Superior temporal gyrus (tissue), 1 donor: ENCODE measurements around the gene XPA.

ENCODE experiments used
- DNase-seq: peaks from one replicate; pipeline ENCODE4 v3.0.0-alpha.2; 2016; ENCODE audit errors: extremely low spot score

XPA gene

DNA sequence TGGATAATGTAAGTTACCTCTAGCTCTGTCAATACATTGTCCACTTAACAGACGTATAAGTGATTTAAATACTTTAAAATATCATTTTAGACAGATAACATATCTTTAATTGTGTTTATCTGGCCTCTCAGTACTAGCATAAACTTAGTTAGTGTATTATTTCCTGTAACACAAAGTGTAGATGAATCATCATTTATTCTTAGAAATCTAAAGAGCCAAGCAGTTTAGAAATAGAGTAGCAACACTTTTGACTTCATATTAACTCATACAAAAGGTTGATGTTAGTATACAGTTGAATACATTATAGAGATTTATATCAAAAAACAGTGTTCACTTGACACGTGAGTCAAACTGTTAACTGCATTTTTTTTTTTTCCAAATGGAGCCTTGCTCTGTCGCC lies 45.5 kb downstream of the XPA start:
- no peak for DNase-seq

DNA sequence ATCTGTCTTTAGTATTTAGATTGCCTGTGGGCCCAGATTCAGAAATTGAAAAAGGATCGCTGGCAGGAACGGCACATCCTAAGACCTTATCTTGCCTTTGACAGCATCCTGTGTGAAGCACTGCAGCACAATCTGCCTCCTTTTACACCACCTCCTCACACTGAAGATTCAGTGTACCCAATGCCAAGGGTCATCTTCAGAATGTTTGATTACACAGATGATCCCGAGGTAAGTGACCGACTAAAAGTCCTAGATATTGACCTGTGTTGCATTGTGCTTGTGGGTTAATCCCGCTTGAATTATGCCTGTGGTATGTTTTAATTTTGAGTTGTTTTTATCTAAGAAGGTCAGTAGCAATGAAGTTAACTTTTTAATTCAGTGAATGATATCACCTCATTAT lies 49.1 kb downstream of the XPA start:
- no peak for DNase-seq

DNA sequence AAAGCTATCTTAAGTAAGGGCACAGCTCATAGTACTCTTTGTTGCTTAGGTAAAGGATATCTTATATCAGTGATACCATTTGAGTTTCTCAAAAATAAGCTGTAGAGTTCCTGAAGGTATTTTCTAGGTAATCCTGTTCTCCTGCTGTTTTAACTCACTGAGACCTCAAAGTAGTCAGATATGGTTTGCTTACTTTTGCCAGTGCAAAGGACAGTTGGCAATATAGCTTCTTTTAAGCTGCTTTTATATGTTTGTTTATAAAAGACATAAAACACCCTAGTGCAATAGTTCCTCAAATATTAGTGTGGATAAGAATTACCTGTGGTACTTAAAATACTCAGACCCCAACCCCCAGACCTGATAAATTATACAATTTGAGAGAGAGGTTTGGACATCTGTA lies 51.4 kb downstream of the XPA start:
- no peak for DNase-seq

DNA sequence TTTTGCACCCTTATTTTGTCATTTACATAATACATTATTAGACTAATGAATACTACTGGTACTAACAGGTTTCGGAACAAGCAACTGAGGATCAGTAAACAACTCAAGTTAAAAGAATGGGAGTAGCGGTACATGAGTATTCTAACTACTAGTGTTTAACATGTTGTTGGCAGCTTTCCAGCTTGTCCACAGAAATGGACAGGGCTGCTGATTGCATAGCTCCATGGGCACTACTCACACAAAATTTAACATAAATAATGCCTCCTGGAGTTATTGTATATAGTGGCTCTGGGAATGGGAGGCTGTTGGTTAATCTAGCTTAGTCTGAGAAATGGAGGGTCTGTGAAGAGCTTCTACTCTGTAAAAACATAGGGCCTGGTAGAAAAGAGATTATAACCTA lies 56.8 kb downstream of the XPA start:
- peak; percentile 43 for DNase-seq

DNA sequence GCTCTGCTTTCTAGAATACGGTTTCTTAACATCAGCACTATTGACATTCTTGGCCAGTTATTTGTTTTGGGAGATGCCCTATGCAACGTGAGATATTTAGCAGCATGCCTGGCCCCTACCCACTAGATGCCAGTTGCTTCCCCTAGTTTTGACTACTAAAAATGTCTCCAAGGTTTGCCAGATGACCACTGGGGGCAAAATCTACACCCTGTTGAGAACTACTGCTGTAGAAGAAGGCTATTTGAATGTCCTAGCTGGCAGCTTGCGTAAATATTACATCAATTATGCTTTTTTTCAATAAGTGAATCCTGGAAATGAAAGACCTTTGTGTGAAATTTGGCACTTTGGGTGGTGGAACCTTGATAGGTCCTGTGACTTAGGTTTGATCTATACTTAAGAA lies 58.5 kb downstream of the XPA start:
- DNase-seq, result no peak

DNA sequence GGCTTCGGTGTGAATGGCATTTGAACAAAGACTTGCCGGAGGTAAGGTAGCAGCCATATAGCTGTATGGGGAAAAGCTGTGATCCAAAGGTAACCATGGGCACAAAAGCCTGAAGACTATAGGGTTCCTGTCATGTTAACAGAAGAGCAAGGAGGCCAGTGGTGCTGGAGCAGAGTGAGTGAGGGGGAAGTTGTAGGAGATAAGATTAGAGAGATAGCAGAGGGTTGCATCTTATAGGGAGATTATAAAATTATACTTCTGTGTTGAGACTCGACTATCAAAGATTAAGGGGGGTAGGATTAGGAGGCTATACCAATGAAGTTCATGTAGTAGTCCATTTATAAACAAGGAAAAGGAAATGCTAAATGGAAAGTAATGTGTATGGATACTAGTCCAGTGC lies 60.2 kb downstream of the XPA start:
- DNase-seq, result no peak

DNA sequence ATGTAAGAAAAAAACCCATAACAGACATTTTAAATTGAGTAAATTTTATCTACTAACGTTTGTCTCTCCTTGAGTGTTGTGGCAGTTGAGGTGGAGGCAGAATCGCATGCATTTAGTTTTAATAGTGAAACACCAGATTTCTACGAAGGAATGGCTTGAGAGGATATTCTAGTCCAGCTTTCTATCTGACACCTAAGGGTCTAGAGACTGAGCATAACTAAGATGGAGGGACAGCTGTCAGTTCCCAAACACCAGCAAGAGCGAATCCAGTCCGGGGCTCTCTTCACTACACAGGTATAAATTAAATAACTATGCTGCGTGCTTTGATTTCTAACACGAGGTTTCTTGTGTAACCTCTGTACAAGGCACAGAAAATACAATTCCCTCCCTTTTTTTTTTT lies 62.1 kb downstream of the XPA start:
- DNase-seq, result no peak

DNA sequence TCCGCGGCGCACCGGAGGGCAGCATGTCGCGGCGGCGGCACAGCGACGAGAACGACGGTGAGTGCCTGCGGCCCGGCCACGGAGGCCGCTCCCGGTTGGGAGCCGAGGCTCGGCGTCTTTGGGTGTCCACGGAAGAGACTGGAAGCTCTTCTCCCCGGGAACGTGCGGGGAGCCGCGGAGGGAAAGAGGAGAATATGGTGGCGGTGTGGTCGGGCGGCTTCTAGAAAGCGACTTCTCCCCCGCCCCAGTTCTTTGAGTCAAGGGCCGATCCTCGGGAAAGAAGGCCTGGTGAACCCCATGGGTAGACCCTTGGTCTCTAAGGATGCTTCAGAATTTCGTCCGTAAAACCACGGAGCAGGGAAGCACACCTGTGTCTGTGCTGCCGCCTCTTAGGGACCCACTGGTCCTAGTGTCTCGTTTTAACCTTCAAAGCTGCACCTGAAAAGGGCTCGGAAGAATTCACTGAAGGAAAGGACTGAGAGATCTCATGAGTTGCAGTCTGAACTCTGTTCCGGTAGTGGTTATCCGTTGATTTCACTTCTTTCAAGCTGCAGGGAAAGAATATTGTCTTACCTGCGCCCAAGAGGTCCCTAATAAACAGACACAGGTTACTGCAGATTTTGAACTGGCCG lies 63.2 kb downstream of the XPA start:
- no peak for DNase-seq

DNA sequence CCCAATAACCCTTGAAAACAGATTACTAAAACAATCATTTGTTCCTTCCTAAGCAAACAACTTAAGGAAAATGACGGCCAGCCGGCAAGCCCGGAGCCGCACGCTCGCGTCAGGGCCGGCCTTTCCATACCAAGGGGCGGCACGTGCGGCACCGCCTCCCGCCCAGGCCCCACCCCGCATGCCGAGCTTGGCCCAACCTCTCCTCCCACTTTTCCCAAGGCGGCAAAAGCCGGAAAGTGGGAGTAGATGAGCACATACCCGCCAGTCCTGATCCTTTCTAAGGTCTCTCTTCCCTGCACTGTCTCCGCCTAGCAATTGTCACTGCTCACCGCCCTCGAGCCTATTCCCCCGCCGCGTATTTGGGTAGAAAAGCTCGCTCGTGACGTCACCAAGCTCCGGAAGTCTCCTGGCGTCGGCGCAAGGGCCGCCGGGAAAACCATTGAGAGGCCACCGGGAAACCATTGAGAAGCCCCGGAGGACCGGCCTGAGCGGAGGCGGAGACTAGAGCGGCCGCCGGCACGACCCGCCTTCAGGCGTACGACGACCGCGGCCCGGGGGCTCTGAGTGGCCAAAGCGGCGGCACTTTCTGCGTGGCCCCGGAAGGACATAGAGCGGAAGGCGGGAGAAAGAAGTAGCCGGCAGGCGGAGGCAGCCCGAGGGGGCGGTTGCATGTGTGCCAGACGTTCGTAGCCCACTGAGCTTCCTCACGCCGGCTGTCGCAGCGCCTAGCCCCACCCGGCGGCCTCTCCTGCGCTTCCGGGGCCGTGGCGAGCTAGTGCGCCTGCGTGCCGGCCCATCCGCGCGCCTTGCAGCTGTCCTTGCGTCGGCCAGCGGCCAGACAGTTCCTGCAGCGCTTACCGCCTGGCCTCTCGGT lies 63.9 kb downstream of the XPA start, which contains the start of the genes NCBP1 and TSTD2:
TSS of gene NCBP1 (plus strand) at position 837 of the 874 bp plus-strand sequence. CDS start 61 bp downstream, outside the sequence.
TSS of gene TSTD2 (minus strand) at position 384 of the 874 bp plus-strand sequence. CDS start 5,806 bp downstream, outside the sequence.
- DNase-seq, result peak; percentile 98

DNA sequence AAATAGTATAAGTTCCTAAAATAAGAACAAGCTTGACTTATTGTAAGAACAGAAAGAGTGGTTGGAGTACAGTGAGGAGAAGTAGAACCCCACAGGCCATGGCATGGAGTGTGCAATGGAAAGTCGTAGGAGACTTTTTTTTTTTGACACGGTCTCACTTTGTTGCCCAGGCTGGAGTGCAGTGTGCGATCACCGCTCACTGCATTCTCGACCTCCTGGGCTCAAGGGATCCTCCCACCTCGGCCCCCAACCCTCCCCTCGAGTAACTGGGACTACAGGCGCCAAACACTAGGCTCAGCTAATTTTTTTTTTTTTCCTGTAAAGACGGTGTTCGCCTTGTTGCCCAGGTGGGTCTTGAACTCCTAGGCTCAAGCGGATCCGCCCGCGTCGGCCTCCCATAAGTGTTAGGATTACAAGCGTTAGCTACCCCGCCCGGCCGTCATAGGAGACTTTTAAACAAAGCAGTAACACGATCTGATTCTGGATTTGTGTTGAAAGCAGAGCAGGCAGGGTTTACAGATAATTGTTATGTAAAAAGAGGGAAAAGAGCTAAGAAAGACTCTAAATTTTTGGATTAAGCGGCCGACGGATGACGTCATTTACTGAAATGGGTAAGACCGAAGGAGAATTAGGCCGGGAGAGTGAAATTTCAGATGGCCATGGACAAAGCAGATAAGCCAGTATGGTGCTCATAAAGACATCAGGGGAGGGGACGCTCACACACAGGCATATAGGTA lies 64.7 kb downstream of the XPA start:
- peak; percentile 74 for DNase-seq

DNA sequence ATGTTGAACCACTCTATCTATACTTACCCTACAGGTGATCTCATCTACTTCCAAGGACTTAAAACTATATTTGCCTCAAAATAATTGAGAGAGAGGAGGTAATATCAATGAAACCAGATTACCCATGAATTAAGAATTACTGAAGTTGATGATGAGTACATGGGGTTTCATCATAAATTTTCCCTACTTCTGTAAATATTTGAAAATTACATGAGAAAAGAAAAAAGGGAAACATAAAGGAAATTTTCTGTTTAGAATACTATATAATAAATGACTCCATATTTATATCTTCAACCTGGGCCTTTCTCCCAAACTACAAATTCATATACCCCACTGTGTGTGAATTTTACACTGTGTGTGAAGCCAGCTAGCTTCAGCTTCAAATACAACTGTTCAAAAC lies 66.5 kb downstream of the XPA start:
- DNase-seq, result no peak

DNA sequence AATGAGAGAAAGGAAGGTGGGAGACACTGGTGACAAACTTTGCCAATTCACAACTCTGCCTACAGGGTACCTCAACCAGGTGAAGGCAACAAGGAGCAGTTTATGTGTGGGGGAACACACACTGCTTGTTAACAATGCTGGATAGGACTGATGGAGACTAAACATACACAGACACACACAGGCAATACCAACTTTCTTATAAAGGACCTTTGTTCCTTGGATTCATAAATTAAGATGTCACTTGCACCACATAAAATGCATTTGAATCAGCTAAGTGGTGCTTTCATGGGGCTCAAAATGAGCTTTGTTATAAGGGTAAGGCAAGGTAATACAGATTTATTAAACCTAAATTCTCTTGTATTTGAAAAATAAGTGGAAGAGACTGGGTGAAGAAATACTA lies 68.0 kb downstream of the XPA start:
- no peak for DNase-seq

DNA sequence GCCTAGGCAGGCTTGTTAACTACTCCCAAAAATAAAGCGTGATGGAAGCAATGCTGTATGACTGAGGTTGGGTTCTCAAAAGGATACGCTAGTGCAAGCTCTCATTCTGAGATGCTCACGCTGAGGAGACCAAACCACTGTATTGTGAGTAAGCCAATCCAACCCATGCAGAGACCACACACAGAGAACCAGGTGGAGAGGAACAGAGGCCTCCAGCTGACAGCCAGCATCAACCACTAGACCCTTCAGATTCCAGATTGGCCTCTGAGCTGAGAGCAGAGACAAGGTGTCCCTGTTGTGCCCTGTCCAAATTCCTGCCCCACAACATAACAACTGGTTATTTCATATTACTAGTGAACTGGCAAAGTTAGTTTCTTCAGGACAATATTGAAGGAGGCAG lies 68.5 kb downstream of the XPA start:
- no peak for DNase-seq

DNA sequence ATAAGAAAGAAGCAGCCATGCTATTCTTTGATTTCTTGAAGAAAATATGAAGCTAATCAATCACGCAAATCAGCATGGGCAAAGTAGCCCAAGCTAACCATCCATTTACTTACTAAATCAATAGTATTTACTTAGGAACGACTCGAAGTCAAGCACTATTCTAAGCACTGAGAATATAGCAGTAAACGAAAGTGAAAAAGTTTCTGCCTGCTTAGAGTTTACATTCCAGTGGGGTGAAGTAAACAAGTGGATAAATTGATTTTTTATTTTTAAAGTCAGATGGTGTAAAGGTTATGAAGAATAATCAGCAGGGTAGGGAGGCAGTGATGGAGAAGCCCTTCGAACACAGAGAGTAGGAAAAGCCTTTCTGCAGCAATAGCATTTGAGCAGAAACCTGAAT lies 69.5 kb downstream of the XPA start:
- no peak for DNase-seq

DNA sequence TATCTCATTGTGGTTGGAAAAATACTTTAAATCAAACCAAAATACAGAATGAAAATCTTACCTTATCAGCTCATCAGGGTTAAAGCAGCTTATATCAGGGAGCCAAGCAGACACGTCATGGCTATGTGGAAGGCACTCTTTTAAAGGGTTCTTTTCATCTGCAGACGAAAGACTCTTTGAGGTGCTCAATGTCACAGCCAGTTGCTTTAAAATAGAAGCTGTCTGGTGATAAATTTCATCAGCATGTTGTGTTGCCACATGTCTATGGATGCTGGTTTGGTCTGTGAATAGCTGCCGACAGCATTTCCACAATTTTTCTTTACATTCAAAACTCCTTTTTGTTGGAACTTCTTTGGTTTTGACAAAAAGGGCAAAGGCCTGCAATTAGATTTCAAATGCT lies 71.5 kb downstream of the XPA start:
- DNase-seq, result no peak
